Left renal pelvis (tissue), 4 donors: ENCODE measurements around the gene ATP5ME. TPM values are rescaled to one million over a fixed set of nuclear protein-coding genes. Genes with fewer than 3 reads are reported as not detected.
A peak's percentile ranks its signal among the peaks of the same experiment; 100 is the strongest.

Experiments
- DNase-seq, 4 donors: peaks; one replicate each; pipeline ENCODE4 v3.0.0-alpha.2; 2013; ENCODE audit warnings: low read depth in 4 of 4, low spot score in 3 of 4
- polyA plus RNA-seq, 4 donors: library from polyadenylated mRNA; unstranded; fragments of 120-200 nt; gene quantifications; one replicate each; pipeline ENCODE4 v1.2.1, GENCODE V29; 2013; ENCODE audit not compliant: insufficient read length in 4 of 4

The ATP5ME gene
- polyA plus RNA-seq, 4 donors, result 171 to 315 (median 274) TPM

DNA sequence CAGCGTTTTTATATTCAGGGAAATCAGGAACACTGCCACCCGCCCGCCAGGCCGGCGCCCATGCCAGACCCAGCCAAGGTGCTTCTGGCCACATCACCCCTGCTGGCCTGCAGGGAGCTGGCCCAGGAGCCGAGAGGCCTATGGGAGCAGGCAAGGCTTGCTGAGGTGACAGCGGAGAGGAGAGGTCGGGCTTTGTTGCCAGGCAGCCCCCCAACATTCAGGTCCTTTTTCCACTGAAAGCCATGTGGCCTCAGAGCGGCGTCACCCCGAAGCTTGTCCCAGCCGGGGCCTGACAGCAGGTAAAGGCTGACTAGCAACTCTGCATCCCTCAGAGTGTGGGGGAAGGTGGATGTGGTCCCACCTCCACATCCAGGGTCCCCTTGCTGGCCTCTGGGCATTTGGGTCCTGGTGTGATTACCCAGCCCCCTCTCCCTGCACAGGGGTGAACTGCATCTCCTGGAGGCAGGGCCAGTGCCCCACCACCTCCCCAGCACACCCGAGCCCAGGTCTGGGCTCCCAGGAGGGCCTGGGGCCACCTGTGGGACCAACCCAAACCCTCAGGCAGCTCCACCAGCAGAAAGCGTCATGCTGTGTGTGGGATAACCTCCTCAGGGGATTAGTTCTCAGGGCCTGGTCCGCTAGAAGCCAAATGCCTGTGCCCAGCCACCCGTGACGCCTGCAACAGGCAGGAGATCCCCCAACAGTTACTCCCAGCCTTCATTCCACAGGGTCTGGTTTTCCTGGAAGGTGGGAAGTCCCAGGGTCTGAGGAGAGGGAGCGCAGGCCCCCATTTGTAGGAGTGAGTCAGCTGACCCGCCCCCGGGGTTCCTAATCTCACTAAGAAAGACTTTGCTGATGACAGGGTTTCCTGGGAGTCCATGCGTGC, 49.1 kb downstream of the ATP5ME start, which contains the start of gene PDE6B:
PDE6B (plus strand) TSS at position 869 of the 886 bp plus-strand sequence. CDS start 54 bp downstream, outside the sequence.
- peak in 2 of 4 donors; percentile 59 to 60 for DNase-seq

DNA sequence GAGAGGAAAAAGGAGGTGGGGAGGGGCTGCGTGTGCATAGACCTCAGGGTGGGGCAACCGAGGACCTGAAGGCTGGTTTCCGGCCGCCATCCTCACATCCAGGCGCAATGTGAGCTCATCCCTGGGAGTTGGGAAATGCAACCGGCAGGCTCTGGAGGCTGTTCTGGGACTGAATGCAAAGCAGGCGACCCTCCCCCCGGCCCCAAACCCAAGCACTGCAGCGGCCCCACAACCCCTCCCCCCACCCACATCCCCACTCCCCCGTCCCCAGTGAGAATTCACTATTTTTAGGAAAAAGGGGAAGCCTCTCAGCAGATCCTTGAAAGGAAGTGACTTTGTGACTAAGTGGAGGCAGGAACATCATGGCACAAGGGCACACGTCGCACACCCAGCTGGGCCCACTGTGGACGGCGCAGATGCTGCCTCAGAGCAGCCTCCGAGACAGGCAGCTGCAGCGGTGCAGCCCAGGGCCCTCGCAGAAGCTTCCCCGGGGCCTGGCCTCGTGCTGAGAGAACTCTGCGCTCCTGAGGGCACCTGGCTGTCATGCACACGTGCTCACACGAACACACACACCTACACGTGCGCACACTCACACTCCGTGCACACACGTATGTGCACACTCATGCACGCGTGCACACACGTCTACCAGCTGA, 50.0 kb downstream of the ATP5ME start:
- no peak for DNase-seq

DNA sequence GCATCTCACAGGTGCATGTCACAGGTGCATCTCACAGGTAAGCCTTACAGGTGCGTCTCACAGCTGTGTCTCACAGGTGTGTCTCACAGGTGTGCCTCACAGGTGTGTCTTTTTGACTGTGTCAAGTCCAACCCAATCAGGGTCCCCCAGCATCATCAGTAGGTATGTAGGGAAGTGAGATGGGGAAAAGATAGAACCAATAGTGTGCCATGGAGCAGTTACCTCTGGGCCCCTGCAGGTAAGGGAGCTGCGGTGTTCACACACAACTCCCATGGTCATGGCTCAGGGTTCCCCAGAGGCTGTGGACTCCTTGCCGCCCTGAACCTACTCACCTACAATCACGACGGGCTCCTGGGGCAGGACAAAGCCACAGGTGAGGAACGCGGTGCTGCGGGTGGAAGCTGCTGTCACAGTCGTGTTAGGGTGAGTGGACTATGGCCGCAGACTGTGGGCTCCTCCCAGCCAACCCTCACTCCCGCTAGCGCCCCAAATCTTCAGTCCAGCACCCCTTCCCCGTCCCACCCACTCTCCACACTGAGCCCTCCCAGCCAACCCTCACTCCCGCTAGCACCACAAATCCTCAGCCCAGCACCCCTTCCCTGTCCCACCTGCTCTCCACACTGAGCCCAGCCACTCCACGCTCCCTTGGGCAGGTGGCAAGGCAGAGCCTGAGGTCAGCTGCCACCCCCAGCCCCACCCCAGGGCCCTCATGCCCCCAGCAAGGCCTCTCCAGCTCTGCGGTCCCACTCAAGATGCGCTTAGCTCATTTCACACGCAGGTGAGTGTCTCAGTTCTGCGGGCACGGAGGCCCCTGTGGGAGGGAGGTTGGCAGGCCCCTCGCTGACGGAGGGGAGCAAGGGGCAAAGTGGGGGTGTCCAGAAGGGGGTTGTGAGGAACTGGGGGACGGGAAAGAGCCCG, 50.8 kb downstream of the ATP5ME start:
- no peak for DNase-seq

Other genes starting within 250 kb of the ATP5ME start
- 10 to 100 TPM; 39.3 to 44.1 (median 42.6) TPM for gene ZNF721, start 175.1 kb downstream of the ATP5ME start, polyA plus RNA-seq
- 10 to 100 TPM; 44.4 to 85.2 (median 58.9) TPM for gene PIGG, start 175.1 kb downstream of the ATP5ME start, polyA plus RNA-seq
- under 1 TPM in 2 of 4 donors, not detected in 2; 0.06 to 0.09 TPM for gene TMEM271, start 98.0 kb downstream of the ATP5ME start, polyA plus RNA-seq
- gene PDE6B, start 48.7 kb downstream of the ATP5ME start, polyA plus RNA-seq, result 10 to 100 TPM; 10.7 to 48.6 (median 34.6) TPM
- gene MYL5, start 266 bp upstream of the ATP5ME start, polyA plus RNA-seq, result 10 to 100 TPM; 12.0 to 23.1 (median 16.7) TPM
- gene SLC49A3, start 14.9 kb upstream of the ATP5ME start, polyA plus RNA-seq, result 1 to 10 TPM; 2.6 to 7.1 (median 3.6) TPM
- 10 to 100 TPM; 67.3 to 93.3 (median 74.2) TPM for gene PCGF3, start 31.6 kb upstream of the ATP5ME start, polyA plus RNA-seq
- 1 to 10 TPM in 3 of 4 donors, under 1 TPM in 1; 0.86 to 3.2 (median 1.7) TPM for gene CPLX1, start 151.9 kb upstream of the ATP5ME start, polyA plus RNA-seq